HG03521 (cell line): Measurements from ENCODE around the gene LCE2D.

ENCODE experiments used
- ATAC-seq: cut with Tn5 transposase; IDR thresholded peaks from one replicate; pipeline ENCODE4 v1.9.1; 2021; ENCODE audit warnings: mild to moderate bottlenecking, moderate library complexity; ENCODE audit not compliant: unreplicated experiment

LCE2D gene

DNA sequence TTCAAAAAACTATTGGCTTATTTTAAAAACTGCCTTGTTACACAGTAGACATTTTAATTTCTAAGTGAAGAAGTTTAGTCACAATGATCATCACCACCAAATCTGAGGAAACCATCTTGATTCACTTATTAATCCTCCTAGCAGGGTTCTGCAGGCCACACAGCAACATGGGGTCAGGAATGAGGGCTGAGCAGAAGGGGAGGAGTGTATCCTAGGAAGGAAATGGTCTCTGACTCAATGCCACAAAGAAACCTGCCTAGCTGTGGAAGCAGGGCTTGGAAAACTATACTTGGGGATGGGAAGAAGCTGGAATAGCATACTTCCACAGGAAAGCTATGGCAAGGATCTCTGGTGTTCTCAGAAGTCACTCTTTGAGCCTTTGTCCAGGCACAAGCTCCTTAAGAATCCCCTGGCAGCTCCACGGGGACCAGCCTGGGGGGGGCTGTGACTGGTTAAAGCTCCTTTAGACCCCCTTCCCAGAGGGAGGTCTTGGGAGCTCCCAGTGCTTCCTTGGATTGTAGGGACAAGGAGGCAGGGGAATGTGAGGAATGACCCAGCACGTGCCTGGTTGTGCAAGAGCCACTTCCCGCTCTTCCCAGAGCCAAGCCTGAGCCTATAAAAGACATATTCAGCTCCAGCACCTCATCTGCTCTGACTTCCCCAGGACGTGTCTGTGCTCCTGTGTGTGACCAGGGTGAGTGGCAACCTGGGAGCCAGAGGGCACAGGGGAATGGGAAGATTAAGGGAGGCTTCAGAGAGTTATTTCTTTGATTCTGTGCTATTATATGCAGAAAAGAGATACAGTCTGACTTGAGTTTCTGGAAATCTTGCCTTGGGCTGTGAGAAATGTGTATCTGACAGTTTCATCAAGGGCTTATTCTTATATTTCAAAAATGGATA lies 34.8 kb downstream of the LCE2D start, which contains the start of gene LCE2A:
Gene LCE2A (plus strand): TSS at position 645 of the 900 bp plus-strand sequence. CDS start 557 bp downstream, outside the sequence.
- ATAC-seq: no peak

DNA sequence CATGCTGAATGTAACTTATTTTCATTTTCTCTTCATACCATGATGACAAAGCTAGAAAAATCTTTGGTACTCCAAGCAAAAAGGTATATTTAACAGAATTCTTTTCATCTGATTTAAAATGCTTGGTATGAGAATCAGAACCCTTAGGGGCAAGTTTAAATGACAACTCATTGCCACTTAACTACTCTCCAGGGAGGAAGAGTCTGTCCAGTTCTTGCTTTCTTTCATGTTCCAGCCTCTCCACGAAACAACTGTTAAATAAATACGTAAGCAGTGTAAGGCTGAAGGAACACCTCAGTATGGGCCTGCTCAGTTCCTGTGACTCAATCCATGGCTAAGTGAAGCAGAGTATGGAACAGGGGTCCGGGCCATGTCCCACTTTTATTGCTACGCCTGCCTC lies 36.6 kb downstream of the LCE2D start:
- ATAC-seq: no peak

GRCh38 chr1:152707860-152708259 lies 44.7 kb downstream of the LCE2D start, which contains the start of gene LCE4A:
TSS of gene LCE4A (plus strand) at chr1:152708160. CDS start at chr1:152709076, 916 bp downstream.
- ATAC-seq: no peak
